ENCODE data around the gene IP6K1.

DNA sequence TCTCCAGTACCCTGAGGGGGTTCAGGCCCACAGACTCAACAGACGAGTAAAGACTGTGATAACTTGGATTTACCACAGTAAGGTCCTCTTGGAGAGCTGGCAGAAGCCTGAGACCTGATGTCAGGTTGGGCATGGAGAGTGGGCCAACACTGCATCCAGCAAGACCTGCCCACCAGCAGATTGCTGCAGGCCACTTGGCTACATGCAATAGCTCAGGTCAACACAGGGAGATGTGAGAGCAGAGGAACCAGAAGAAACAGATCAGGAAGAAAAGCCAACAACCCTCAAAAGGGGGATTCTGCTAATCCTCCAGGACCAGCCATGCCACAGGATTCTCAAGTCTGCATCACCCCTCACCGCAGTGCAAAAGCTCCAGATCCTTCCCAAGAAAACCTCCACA lies 1.7 kb upstream of the IP6K1 start:
- TF ChIP-seq, protein P1, sequence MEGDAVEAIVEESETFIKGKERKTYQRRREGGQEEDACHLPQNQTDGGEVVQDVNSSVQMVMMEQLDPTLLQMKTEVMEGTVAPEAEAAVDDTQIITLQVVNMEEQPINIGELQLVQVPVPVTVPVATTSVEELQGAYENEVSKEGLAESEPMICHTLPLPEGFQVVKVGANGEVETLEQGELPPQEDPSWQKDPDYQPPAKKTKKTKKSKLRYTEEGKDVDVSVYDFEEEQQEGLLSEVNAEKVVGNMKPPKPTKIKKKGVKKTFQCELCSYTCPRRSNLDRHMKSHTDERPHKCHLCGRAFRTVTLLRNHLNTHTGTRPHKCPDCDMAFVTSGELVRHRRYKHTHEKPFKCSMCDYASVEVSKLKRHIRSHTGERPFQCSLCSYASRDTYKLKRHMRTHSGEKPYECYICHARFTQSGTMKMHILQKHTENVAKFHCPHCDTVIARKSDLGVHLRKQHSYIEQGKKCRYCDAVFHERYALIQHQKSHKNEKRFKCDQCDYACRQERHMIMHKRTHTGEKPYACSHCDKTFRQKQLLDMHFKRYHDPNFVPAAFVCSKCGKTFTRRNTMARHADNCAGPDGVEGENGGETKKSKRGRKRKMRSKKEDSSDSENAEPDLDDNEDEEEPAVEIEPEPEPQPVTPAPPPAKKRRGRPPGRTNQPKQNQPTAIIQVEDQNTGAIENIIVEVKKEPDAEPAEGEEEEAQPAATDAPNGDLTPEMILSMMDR (IDR thresholded peaks at IDR 0.05): no peak
- TF ChIP-seq POLR2AphosphoS5 (IDR thresholded peaks at IDR 0.05): no peak
- TF ChIP-seq POLR2A (IDR thresholded peaks at IDR 0.05): no peak

Measured in breast epithelium (tissue), 3 donors.